ENCODE results near the gene FARP2. TPM values are rescaled to one million over a fixed set of nuclear protein-coding genes. Genes with fewer than 3 reads are reported as not detected.
"Not testable (repeated sequence)": the region's sequence is repeated elsewhere in the genome, so short reads cannot be mapped to it uniquely, and the experiment has no call there.

FARP2 gene
- total RNA-seq, 4 donors from 2014 or later, result 42.7 to 229 (median 93.2) TPM

- H3K4me3 ChIP-seq, result no peak overlapping the region
- DNase-seq (ENCODE audit: low spot score in 2 of 2), result no peak
- H3K4me1 ChIP-seq, result peaks cover 0 to 24% (median 5%) of the 10 kb centered on the region in 4 donors
- no peaks in the 10 kb centered on the region for H3K27me3 ChIP-seq
- 62 to 83% methylated on average over 6 of the region's 6 CpGs for WGBS, 2 donors
- no peak for TF ChIP-seq POLR2A (IDR thresholded peaks at IDR 0.05)
- no peak for TF ChIP-seq EP300 (IDR thresholded peaks at IDR 0.05)
- no peak for TF ChIP-seq CTCF (IDR thresholded peaks at IDR 0.05)
- peaks cover 0 to 6% (median 0%) of the 10 kb centered on the region in 3 donors for H3K36me3 ChIP-seq
- H3K27ac ChIP-seq, result no peak overlapping the region
- no peaks in the 10 kb centered on the region for H3K9me3 ChIP-seq
Measured at GRCh38 chr2:241386519-241386918, 30.4 kb downstream of the FARP2 start.

GRCh38 chr2:241389697-241390096 is 33.6 kb downstream of the FARP2 start:
- Histone ChIP-seq H3K36me3 (peaks cover 0 to 6% (median 0%) of the 10 kb centered on the region in 3 donors), H3K27ac (no peak overlapping the region), H3K4me1 (peaks cover 0 to 24% (median 0%) of the 10 kb centered on the region in 4 donors), H3K4me3 (no peak overlapping the region), H3K9me3 (no peaks in the 10 kb centered on the region), H3K27me3 (no peaks in the 10 kb centered on the region)
- TF ChIP-seq EP300 (IDR thresholded peaks at IDR 0.05) (no peak), POLR2A (IDR thresholded peaks at IDR 0.05) (no peak)
- WGBS, 2 donors, result 83 to 85% methylated on average over 2 of the region's 2 CpGs
- no peak for DNase-seq (ENCODE audit: low spot score in 2 of 2)

GRCh38 chr2:241390301-241391206 is 34.5 kb downstream of the FARP2 start:
- TF ChIP-seq EP300 (IDR thresholded peaks at IDR 0.05) (no peak), CTCF (IDR thresholded peaks at IDR 0.05) (no peak), POLR2A (IDR thresholded peaks at IDR 0.05) (no peak)
- H3K27ac ChIP-seq, result no peak overlapping the region
- peaks cover 0 to 24% (median 0%) of the 10 kb centered on the region in 4 donors for H3K4me1 ChIP-seq
- peaks cover 0 to 6% (median 0%) of the 10 kb centered on the region in 3 donors for H3K36me3 ChIP-seq
- WGBS, 2 donors, result 87 to 89% methylated on average over 9 of the region's 9 CpGs
- H3K27me3 ChIP-seq, result no peaks in the 10 kb centered on the region
- no peak overlapping the region for H3K4me3 ChIP-seq
- no peak for DNase-seq (ENCODE audit: low spot score in 2 of 2)
- no peaks in the 10 kb centered on the region for H3K9me3 ChIP-seq

- WGBS, 2 donors, result 70 to 73% methylated on average over 6 of the region's 6 CpGs
- no peak for DNase-seq (ENCODE audit: low spot score in 2 of 2)
- peaks cover 0 to 6% (median 0%) of the 10 kb centered on the region in 3 donors for H3K36me3 ChIP-seq
- H3K27me3 ChIP-seq, result no peaks in the 10 kb centered on the region
- peaks cover 0 to 24% (median 0%) of the 10 kb centered on the region in 4 donors for H3K4me1 ChIP-seq
- no peak overlapping the region for H3K4me3 ChIP-seq
- TF ChIP-seq EP300 (IDR thresholded peaks at IDR 0.05) (no peak), CTCF (IDR thresholded peaks at IDR 0.05) (peak in 2 of 5 experiments; percentile 5 to 22)
- peak overlapping the region in 2 of 4 donors; percentile 44 to 67 for H3K27ac ChIP-seq
- no peaks in the 10 kb centered on the region for H3K9me3 ChIP-seq
Measured at GRCh38 chr2:241391892-241392665, 36.0 kb downstream of the FARP2 start.

GRCh38 chr2:241392753-241393152 is 36.7 kb downstream of the FARP2 start:
- 92 to 94% methylated on average over 4 of the region's 4 CpGs for WGBS, 2 donors
- peaks cover 0 to 24% (median 0%) of the 10 kb centered on the region in 4 donors for H3K4me1 ChIP-seq
- H3K27me3 ChIP-seq; H3K36me3 ChIP-seq; DNase-seq (ENCODE audit: low spot score in 2 of 2); H3K9me3 ChIP-seq; H3K4me3 ChIP-seq: not testable (repeated sequence)
- H3K27ac ChIP-seq, result peak overlapping the region in 2 of 4 donors; percentile 44 to 67
